AG20443 (cell line): ENCODE data around the gene ILDR2.
"Not testable (repeated sequence)": the region's sequence is repeated elsewhere in the genome, so short reads cannot be mapped to it uniquely, and the experiment has no call there.

Source experiments
- DNase-seq: peaks from one replicate; pipeline ENCODE4 v3.0.0; 2012; ENCODE audit warnings: low spot score, mixed read lengths

ILDR2 gene

DNA sequence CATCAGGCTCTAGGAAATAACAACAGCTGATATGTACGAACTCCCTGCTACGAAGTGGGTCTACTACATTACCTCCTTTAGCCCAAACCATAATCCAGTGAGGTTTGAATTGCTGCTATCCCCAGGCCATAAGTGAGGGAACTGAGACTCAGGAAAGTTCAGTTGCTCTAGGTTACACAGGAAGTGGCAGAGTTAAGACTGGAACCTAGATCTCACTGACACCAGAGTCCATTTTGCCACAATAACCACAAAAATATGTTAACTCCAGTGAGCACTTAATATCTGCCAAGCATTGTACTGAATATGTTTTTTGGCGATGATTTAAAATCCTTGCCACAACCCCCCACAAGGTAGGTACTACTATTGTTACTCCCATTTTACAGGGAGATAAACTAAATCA, 90.4 kb downstream of the ILDR2 start:
- no peak for DNase-seq

DNA sequence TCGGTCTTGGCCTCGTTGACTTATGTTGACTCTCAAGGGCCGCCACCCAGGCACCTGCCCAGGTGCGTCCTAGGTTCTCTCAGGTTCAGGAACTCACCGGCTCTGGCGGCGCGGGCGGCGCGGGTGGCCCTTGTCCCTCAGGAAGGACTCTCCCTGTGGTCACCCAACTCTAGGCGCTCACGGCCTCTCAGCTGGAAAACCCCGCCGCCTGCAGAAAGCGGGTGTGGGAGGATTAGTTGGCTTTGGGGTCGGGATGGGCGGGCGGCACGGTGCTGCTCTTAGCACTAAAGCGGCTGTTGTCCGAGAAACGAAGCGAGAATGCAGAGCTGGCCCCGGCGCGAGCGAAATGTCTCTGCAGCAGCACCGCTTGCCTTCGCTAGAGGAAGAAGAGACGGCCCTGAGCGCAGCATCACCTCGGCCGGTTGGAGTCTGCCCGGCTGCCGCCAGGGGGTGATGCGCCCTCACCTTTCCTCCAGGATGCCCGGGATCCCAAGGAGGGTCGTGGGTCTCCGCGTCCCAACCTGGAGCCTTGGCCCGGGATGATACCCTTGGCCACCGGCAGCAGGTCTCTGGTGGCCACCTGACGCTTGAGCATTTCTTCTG, 91.2 kb downstream of the ILDR2 start:
- peak; percentile 72 for DNase-seq

DNA sequence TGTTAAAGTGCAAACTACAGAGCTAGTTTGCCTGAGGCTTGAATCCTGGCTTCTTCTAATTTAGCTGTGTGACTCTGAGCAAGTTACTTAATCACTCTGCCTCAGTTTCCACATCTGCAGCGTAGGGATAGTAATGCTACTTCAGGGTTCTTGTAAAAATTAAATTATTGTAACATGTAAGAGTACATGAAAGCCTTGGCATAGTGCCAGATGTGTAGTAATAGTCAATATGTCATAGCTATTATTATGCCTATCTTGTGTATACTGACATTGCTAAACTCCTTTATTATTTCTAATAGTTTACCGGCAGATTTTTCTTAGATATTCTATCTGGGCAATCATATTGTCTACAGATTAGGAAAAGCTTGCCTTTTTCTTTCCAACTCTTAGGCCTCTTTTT, 92.4 kb downstream of the ILDR2 start:
- DNase-seq: no peak

DNA sequence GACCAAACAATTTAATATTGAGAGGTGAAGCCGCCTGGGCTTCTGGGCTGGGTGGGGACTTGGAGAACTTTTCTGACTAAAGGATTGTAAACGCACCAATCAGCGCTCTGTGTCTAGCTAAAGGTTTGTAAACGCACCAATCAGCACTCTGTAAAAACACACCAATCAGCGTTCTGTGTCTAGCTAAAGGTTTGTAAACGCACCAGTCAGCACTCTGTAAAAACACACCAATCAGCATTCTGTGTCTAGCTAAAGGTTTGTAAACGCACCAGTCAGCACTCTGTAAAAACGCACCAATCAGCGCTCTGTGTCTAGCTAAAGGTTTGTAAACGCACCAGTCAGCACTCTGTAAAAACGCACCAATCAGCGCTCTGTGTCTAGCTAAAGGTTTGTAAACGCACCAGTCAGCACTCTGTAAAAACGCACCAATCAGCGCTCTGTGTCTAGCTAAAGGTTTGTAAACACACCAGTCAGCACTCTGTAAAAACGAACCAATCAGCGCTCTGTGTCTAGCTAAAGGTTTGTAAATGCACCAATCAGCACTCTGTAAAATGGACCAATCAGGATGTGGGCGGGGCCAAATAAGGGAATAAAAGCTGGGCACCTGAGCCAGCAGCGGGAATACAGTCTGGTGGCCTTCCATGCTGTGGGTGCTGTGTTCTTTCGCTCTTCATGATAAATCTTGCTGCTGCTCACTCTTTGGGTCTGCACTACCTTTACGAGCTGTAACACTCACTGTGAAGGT, 97.0 kb downstream of the ILDR2 start:
- DNase-seq: not testable (repeated sequence)

DNA sequence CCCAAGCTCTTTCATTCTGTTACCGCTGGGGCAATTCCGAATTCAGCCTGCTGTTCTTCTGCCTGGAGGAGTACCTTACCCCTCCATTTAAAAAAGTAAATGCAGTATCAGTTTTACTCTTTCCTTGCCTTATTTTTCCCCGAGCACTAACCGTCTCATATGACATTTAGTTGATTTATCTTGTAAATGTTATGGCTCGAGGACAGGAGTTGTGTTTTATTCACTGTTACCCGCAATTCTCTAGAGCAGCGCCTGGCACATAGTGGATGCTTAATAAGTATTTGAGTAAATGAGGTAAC, 98.9 kb downstream of the ILDR2 start:
- no peak for DNase-seq

DNA sequence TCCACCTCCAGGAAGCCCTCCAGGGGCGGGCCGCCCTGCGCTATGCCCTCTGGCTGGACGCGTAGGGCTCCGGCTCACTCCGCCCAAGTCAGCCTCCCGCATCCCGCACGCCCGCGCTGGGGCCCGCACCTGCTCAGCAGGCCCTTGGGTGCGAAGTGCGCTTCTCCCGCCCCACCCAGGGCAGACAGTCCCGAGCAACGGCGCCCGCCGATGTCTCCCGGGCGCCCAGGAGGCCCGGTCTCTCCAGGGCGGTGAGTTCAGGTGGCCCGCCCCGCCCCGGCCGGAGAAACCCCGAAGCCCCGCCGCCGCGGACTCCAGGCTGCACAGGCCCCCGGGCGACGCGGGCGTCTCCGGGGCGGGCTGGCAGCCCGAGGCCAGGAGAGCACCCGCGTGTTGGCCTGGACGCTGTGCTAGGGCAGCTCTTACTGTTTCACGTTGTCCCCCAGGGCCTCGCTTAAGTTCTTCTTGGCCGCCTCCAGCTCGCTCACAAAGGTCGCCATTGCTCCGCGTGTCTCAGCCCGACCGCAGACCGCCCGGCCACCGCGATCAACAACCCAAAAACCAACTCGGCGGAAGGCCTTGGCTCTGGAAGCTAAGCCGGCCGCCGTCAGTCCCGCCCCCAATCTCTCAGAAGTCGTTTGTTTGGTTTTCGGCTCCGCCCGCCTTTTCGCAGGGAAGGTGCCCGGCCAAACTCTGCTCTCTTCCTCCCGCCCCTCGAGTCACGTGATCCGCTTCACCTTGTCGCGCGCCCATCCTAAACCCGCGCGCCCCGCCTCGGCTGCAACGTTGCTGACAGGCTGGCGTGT, 99.4 kb downstream of the ILDR2 start, which contains the start of gene TADA1:
Gene TADA1, minus strand, starts transcription at position 531 of the 806 bp plus-strand sequence. Its CDS starts 31 bp downstream, at position 500.
- DNase-seq: peak; percentile 97

DNA sequence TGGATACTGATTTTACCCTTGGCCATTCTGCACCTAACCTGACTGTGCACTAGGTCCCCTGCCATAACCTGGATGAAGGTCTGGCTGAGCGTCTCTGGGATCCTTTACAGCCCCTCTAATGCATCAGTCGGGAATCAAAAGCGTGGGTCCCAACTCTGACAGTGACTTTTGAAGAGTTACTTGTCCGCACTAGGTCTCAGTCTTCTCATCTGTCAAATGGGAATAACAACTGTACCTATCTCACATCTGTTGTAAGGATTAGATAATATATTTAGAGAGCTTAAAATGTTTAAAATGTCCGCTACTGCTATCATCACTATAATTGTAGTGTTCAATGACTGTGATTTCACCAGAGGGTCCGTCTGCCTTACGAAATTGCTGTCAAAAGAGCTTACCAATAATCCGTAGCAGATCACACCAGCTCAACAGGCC, 100.0 kb downstream of the ILDR2 start:
- DNase-seq: no peak

DNA sequence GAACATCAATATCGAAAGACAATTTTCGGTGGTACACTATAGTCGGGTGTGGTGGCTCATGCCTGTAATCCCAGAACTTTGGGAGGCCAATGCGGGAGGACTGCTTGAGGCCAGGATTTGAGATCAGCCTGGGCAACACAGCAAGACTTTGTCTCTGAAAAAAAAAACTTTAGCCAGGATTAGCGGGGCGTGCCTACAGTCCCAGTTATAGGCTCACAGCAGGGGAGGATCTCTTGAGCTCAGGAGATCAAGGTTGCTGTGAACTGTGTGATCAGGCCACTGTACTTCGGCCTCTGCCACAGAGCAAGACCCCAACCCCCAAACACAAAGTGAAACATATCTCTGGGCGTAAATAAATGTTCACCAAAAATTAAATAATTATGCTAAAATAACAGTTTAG, 100.9 kb downstream of the ILDR2 start:
- no peak for DNase-seq

DNA sequence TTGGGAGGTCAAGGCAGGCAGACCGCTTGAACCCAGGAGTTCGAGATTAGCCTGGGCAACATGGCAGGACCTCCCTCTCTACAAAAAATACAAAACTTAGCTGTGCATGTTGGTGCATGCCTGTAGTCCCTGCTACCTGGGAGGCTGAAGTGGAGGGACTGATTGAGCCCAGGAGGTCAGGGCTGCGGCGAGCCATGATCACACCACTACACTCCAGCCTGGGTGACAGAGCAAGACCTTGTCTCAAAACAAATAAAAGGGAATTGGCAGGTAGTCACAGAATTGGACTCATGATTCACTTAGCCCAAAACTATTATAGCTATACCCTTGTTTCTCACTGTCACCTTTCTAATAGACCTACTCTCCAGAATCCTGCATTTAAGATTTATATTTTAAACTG, 104.8 kb downstream of the ILDR2 start:
- no peak for DNase-seq

DNA sequence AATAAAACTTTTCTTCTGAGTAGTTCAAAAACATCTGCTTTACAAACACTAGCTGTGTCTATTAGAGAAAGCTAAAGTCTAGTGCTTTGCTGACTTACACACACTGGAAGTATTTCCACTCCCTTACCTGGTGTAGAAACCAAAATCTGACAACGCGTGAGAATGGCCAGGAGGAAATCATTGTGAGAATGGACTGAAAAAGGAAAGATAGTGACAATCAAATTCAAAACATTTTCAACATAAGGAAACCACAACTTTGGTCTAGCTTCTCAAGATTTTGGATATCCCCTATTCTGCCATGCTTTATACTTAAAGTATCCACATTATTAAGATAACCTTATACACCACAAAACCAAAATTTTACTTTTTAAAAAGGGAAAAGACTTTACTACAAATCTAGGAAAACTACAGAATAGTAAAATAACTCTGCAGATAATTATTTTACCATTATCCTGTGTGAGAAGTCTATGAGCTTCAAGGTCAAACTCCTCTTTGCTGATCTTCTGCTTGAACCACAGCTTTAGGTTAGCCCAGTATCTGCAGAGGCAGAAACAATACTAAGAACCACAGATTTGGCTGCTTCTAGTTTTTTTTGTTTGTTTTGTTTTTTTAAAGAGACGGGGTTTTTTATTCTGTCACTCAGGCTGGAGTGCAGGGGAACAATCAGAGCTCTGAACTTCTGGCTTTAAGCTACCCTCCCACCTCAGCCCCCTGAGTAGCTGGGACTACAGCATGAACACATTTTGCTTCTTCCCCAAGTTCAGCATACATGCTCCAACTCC, 105.8 kb downstream of the ILDR2 start:
- no peak for DNase-seq

DNA sequence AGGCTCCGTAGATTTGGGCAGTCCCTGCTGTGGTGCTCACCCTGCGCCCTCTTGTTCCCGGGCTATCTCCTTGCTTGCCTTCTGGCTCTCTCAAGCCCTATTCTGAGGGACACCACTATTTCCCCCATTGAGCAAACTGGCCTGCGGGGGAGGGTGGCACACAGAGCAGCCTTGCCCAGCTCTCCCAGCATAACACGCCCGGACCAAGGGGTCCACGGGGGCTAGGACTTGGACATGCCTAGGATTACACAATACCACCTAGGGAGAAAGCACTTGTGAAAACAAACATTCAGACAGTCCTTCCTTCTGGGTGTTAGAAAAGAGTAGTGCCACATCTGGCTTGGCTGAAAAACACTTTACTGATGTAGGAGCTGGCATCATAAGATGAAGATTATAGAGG, 106.7 kb downstream of the ILDR2 start:
- DNase-seq: no peak

DNA sequence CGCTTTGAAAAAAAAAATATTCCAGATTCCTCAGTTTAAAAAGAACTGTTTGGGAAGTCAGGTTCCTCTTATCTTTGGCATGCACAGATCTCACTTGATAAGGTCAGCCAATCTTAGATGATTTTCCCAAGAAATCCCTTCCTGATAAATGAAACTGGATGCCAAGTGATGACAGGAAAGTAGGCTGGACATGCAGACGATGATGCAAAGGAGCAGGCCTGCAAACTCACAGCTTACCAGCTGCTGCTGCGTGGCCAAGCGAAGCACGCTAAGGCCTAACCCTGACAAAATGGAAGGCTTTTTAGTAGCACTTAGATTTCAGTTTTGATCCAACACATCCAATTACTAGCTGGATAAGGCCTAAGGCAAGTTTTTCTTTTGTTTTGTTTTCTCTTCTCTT, 109.4 kb downstream of the ILDR2 start:
- no peak for DNase-seq

DNA sequence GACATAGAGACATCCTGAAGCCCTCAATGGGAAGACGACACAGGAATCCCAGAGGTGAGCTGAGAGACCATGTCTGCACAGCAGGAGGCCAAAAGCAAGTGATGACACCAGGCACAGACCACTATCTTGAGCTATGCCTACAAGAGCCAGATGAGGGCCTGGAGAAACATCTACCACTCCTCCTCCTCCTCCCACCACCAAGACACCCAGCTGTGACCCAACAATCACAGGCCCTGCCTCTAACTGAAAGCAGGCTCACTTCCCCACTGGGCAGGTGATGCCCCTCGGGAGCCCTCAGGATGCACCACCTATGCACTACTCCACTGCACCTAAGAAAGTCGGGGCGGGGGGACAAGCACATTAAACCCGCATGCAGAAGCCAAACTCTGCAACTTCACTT, 115.7 kb downstream of the ILDR2 start:
- no peak for DNase-seq

DNA sequence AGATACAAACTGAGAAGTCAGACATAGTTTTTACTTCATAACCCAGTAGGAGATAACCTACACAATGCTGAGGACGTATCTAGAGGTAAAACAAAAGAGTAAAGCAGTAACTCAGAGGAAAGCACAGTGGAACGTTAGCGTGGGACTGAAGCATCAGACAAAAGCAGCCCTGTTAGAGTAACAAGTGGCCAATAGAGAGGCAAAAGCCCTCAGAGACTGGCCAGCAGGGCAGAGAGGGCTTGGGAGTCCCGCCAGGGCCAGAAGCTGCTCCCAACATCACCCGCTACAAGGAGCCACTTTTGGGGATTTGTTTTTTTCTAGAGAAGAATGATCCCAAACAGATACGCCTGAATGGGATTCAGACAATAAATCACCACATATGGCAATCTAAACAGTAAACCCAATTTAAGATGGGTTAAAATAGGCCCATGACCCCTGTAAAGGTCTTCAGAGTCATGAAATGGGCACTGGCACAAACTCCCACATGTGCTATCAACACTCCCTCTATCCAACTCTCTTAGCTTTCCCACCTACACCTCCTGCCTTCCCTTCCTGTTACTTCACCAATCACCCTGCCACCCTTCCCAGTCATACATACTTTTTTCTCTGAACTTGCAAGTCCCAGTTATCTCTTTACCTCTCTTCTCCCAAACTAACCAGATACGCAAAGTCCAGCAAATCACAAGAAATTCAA, 116.5 kb downstream of the ILDR2 start:
- DNase-seq: no peak
